Thymus (tissue), 11 donors: ENCODE measurements around the gene TYRO3. TPM values are rescaled to one million over a fixed set of nuclear protein-coding genes. Genes with fewer than 3 reads are reported as not detected.

Experiments
- DNase-seq, 9 donors: peaks; one replicate each; pipeline ENCODE4 v3.0.0-alpha.2; 2013; ENCODE audit warnings: low spot score in 9 of 9, low read depth in 6 of 9, missing footprints in 1 of 9
- H3K27ac ChIP-seq, 2 donors: one replicate each; pipeline ENCODE4 v1.5.1; 2013; ENCODE audit warnings: control low read depth in 1 of 2, low read depth in 1 of 2, low read length in 1 of 2, mild to moderate bottlenecking in 1 of 2, moderate library complexity in 1 of 2
- H3K27me3 ChIP-seq, 2 donors: one replicate each; pipeline ENCODE4 v1.5.1; 2013; ENCODE audit warnings: low read length in 1 of 2; ENCODE audit not compliant: control insufficient read depth in 2 of 2, insufficient read depth in 1 of 2
- H3K36me3 ChIP-seq, 2 donors: one replicate each; pipeline ENCODE4 v1.5.1; 2013; ENCODE audit warnings: low read length in 1 of 2, mild to moderate bottlenecking in 1 of 2, moderate library complexity in 1 of 2; ENCODE audit not compliant: control insufficient read depth in 2 of 2, insufficient read depth in 2 of 2
- H3K4me1 ChIP-seq, 2 donors: one replicate each; pipeline ENCODE4 v1.5.1; 2013; ENCODE audit warnings: low read length in 2 of 2; ENCODE audit not compliant: control insufficient read depth in 2 of 2, insufficient read depth in 2 of 2
- H3K4me3 ChIP-seq, 2 donors: one replicate each; pipeline ENCODE4 v1.5.1; 2013; ENCODE audit warnings: low read length in 2 of 2, control low read depth in 1 of 2, mild to moderate bottlenecking in 1 of 2
- H3K9me3 ChIP-seq, 2 donors: one replicate each; pipeline ENCODE4 v1.5.1; 2013; ENCODE audit warnings: low read length in 1 of 2, mild to moderate bottlenecking in 1 of 2; ENCODE audit not compliant: control insufficient read depth in 2 of 2, insufficient read depth in 1 of 2
- WGBS: extraction: QIAGEN DNeasy Blood & Tissue Kit; methylation state at CpG from one replicate; pipeline ENCODE4 v1.1.7; 2013; 5-methylcytosine and 5-hydroxymethylcytosine counted together
- polyA plus RNA-seq: library from polyadenylated mRNA; stranded (reverse); fragments of 200-250 nt; gene quantifications from one replicate; pipeline ENCODE4 v1.2.3, GENCODE V29; 2013
- total RNA-seq: library from RNA; stranded (reverse); fragments of 120-200 nt; gene quantifications from one replicate; pipeline ENCODE4 v1.2.4, GENCODE V29; 2013
- donor health status: healthy.

Gene TYRO3
- total and polyA plus RNA-seq, 2 donors, result 1.3 to 1.5 TPM

DNA sequence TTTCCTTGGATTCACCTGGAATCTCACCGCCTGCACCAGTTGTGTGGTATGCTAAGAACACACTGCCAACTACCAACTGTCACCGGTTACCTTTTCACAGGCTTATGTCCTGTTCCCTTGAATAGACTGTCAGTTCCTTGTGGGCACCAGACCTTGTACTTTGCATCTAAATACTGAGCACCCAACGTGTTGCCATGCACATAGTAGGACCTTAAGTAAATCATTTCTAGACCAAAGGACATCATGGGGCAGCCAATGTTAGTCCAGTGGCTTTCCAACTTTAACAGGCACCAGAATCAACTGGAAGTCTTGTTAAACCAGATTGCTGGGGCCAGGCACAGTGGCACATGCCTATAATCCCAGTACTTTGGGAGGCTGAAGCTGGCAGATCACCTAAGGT, 13.8 kb upstream of the TYRO3 start:
- Histone ChIP-seq H3K9me3 (no peaks in the 10 kb centered on the region), H3K4me1 (peaks cover 0 to 8% of the 10 kb centered on the region in 2 donors), H3K27ac (no peak overlapping the region), H3K27me3 (no peaks in the 10 kb centered on the region), H3K36me3 (no peaks in the 10 kb centered on the region), H3K4me3 (no peak overlapping the region)
- 96% methylated on average over 3 of the region's 3 CpGs for WGBS
- DNase-seq, result no peak

GRCh38 chr15:41546851-41547786, 11.9 kb upstream of the TYRO3 start:
- no peaks in the 10 kb centered on the region for H3K36me3 ChIP-seq
- no peak overlapping the region for H3K27ac ChIP-seq
- 94% methylated on average over 13 of the region's 13 CpGs for WGBS
- H3K27me3 ChIP-seq, result no peaks in the 10 kb centered on the region
- H3K4me3 ChIP-seq, result no peak overlapping the region
- no peak for DNase-seq
- peaks cover 0 to 8% of the 10 kb centered on the region in 2 donors for H3K4me1 ChIP-seq
- H3K9me3 ChIP-seq, result no peaks in the 10 kb centered on the region

DNA sequence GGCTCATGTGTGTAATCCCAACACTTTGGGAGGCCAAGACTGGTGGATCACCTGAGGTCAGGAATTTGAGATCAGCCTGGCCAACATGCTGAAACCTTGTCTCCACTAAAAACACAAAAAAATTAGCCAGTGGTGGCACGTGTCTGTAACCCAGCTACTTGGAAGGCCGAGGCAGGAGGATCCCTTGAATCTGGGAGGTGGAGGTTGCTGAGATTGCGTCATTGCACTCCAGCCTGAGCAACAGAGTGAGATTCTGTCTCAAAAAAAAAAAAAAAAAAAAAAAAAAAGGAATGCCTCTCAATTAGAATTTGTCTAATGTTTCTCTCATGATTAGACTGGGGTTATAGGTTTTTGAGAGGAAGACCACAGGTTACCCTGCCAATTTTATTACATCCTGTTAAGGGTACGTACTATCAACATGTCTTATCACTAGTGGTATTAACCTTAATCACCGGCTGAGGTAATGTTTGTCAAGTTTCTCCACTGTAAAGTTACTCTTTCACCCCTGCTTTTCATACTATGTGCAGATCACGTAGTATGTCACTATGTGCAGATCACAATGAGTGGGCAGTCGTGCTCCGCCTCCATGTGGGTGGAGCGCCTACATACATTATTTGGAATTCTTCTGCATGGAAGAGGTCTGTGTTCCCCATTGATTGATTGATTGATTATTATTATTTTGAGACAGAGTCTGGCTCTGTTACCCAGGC, 8.8 kb upstream of the TYRO3 start:
- H3K27me3 ChIP-seq, result peaks cover 0 to 5% of the 10 kb centered on the region in 2 donors
- no peaks in the 10 kb centered on the region for H3K9me3 ChIP-seq
- no peak for DNase-seq
- no peak overlapping the region for H3K4me3 ChIP-seq
- no peaks in the 10 kb centered on the region for H3K4me1 ChIP-seq
- WGBS, result 97% methylated on average over 9 of the region's 9 CpGs
- no peak overlapping the region for H3K27ac ChIP-seq
- no peaks in the 10 kb centered on the region for H3K36me3 ChIP-seq

DNA sequence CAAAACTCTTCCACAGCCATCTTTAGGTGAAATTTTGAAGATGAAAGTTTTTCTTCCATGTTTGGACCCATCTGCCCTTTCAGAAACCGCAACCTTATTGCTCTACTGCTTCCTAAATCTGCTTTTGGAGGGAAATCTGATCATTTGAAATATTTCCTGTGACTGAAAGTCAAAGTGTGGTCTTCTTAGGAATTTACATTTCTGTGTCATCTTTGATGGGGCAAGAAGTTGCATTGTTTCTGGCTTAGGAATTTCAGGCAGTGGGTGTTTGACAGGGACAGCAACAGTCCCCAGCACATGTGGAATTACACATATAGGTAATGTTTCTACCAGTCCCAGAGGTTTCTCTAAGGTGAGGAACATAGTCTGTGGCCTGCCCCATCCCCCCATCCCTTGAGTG, 5.3 kb upstream of the TYRO3 start:
- H3K27me3 ChIP-seq, result peaks cover 4 to 25% of the 10 kb centered on the region in 2 donors
- H3K36me3 ChIP-seq, result no peaks in the 10 kb centered on the region
- 96% methylated on average over 1 of the region's 1 CpG for WGBS
- H3K4me1 ChIP-seq, result peaks cover 11 to 12% of the 10 kb centered on the region in 2 donors
- H3K9me3 ChIP-seq, result no peaks in the 10 kb centered on the region
- DNase-seq, result no peak
- H3K4me3 ChIP-seq, result no peak overlapping the region
- H3K27ac ChIP-seq, result no peak overlapping the region

GRCh38 chr15:41554343-41554742, 4.7 kb upstream of the TYRO3 start:
- Histone ChIP-seq H3K4me1 (peaks cover 11 to 15% of the 10 kb centered on the region in 2 donors), H3K36me3 (no peaks in the 10 kb centered on the region), H3K9me3 (no peaks in the 10 kb centered on the region), H3K27ac (no peak overlapping the region), H3K4me3 (no peak overlapping the region), H3K27me3 (peaks cover 8 to 26% of the 10 kb centered on the region in 2 donors)
- WGBS, result 95% methylated on average over 5 of the region's 5 CpGs
- DNase-seq, result no peak

GRCh38 chr15:41554915-41555314, 4.1 kb upstream of the TYRO3 start:
- 95% methylated on average over 3 of the region's 3 CpGs for WGBS
- H3K9me3 ChIP-seq, result peaks cover 0 to under 1% of the 10 kb centered on the region in 2 donors
- H3K27me3 ChIP-seq, result peaks cover 12 to 32% of the 10 kb centered on the region in 2 donors
- no peak for DNase-seq
- peaks cover 17 to 21% of the 10 kb centered on the region in 2 donors for H3K4me1 ChIP-seq
- H3K4me3 ChIP-seq, result no peak overlapping the region
- H3K36me3 ChIP-seq, result no peaks in the 10 kb centered on the region
- H3K27ac ChIP-seq, result no peak overlapping the region

- H3K27me3 ChIP-seq, result peaks cover 12 to 50% of the 10 kb centered on the region in 2 donors
- no peak for DNase-seq
- WGBS, result 94% methylated on average over 5 of the region's 5 CpGs
- H3K36me3 ChIP-seq, result no peaks in the 10 kb centered on the region
- peaks cover 19 to 21% of the 10 kb centered on the region in 2 donors for H3K4me1 ChIP-seq
- peaks cover 0 to 2% of the 10 kb centered on the region in 2 donors for H3K9me3 ChIP-seq
- H3K27ac ChIP-seq, result no peak overlapping the region
- H3K4me3 ChIP-seq, result no peak overlapping the region
Observed at GRCh38 chr15:41556677-41557076, 2.3 kb upstream of the TYRO3 start.

- Histone ChIP-seq H3K4me1 (peaks cover 21 to 24% of the 10 kb centered on the region in 2 donors), H3K4me3 (no peak overlapping the region), H3K9me3 (peaks cover 0 to 2% of the 10 kb centered on the region in 2 donors), H3K36me3 (no peaks in the 10 kb centered on the region), H3K27ac (no peak overlapping the region), H3K27me3 (peaks cover 12 to 56% of the 10 kb centered on the region in 2 donors)
- peak; percentile 33 to 79 (median 44) for DNase-seq
- 5% methylated on average over 7 of the region's 7 CpGs for WGBS
Observed at GRCh38 chr15:41557673-41558399, 1.2 kb upstream of the TYRO3 start.
